Heart right ventricle (tissue), 16 donors: ENCODE results near the gene CEMP1. TPM values are rescaled to one million over a fixed set of nuclear protein-coding genes. Genes with fewer than 3 reads are reported as not detected.

ENCODE experiments used
- ATAC-seq, 8 donors: fragments of 200-7000 bp; cut with Tn5 transposase; one replicate each; pipeline ENCODE4 v1.9.1; 2020; ENCODE audit warnings: mild to moderate bottlenecking in 8 of 8, moderate library complexity in 8 of 8, moderate number of reproducible peaks in 1 of 8
- DNase-seq, 2 donors: peaks; one replicate each; pipeline ENCODE4 v3.0.0-alpha.2; 2020
- H3K27ac ChIP-seq, 10 donors: fragments of 200-600 bp; sonication (generic) in 2 of 10; one replicate each; pipeline versions ENCODE4 v1.5.0 to v1.8.0; 2020 to 2022; ENCODE audit warnings: mild to moderate bottlenecking in 3 of 10
- H3K27me3 ChIP-seq, 7 donors: fragments of 200-600 bp; one replicate each; pipeline ENCODE4 v1.8.0; 2021 to 2022; ENCODE audit warnings: mild to moderate bottlenecking in 2 of 7
- H3K36me3 ChIP-seq, 9 donors: fragments of 200-600 bp; sonication (generic) in 1 of 9; one replicate each; pipeline versions ENCODE4 v1.5.0 to v1.8.0; 2020 to 2022; ENCODE audit warnings: mild to moderate bottlenecking in 2 of 9
- H3K4me1 ChIP-seq, 9 donors: fragments of 200-600 bp; sonication (generic) in 1 of 9; one replicate each; pipeline versions ENCODE4 v1.5.0 to v1.8.0; 2020 to 2022; ENCODE audit warnings: mild to moderate bottlenecking in 4 of 9
- H3K4me3 ChIP-seq, 10 donors: fragments of 200-600 bp; sonication (generic) in 2 of 10; one replicate each; pipeline versions ENCODE4 v1.5.0 to v1.8.0; 2020 to 2022; ENCODE audit warnings: mild to moderate bottlenecking in 7 of 10, moderate library complexity in 2 of 10
- H3K9me3 ChIP-seq, 11 donors: fragments of 200-600 bp in 10 of 11; sonication (generic) in 2 of 11; one replicate each; pipeline versions ENCODE4 v1.5.0 to v1.8.0; 2013 to 2022; ENCODE audit warnings: mild to moderate bottlenecking in 2 of 11, control low read depth in 1 of 11, moderate library complexity in 1 of 11
- CTCF ChIP-seq, 9 donors: fragments of 200-600 bp; sonication (generic) in 2 of 9; IDR thresholded peaks; one replicate each; pipeline versions ENCODE4 v1.5.0 to v1.8.0; 2021 to 2022; ENCODE audit warnings: antibody characterized with exemption in 9 of 9, mild to moderate bottlenecking in 5 of 9, moderate library complexity in 1 of 9
- WGBS, 2 donors: extraction: QIAGEN DNeasy Blood & Tissue Kit; methylation state at CpG; one replicate each; pipeline ENCODE4 v1.1.7; 2013; ENCODE audit warnings: inconsistent platforms in 1 of 2; 5-methylcytosine and 5-hydroxymethylcytosine counted together
- intact Hi-C, 10 donors: fragments of 100-400 bp; cut with DNase I; formaldehyde crosslinking; loops; one replicate each; pipeline versions ENCODE4 v1.11.1 to v1.14.2; 2022
- polyA plus RNA-seq, 2 donors: library from polyadenylated mRNA; stranded (reverse); fragments of 200-250 nt; gene quantifications; one replicate each; pipeline ENCODE4 v1.2.3, GENCODE V29; 2013
- total RNA-seq, 10 donors: library from RNA; stranded (reverse); fragmentation: NEBNext Ultra II Directional in 3 of 10; extraction: Animal tissue kit (Norgen Biotek cat#: 25700) in 3 of 10; gene quantifications; one replicate each; pipeline versions ENCODE4 v1.2.1 to v1.2.4, GENCODE V29; 2021 to 2023
- donor health status: Arrhythmogenic right ventricular cardiomyopathy.
- donor health status: ischemic (EF 13 %, LVEDD 7.1; RV severe dilation, severe dysfunction).
- donor health status: healthy with polysubstance abuse.
- donor health status: DM: no; HTN: yes; CAD: no.
- donor health status: DM: no; HTN: no; CAD: no.
- donor health status: ischemic (EF 25% LVEDD 6.9; RV normal size, moderate dysfunction).
- donor health status: ischemic (EF 25% LVEDD 5.7; RV mildly dilated, moderate dysfunction).
- donor health status: healthy.
- donor health status: DM: yes; HTN: yes; CAD: no.
- donor health status: Ischemic cardiomyopathy.
- donor health status: ischemic (EF 35%, LVEDD 5.7; RV mildly dilated, moderate dysfunction).
- donor health status: nonischemic (EF 11% LVEDD 7.7; RV severe dilation, severe dysfunction).
- donor health status: DM: yes; HTN: yes; CAD: no.
- donor health status: PGD.
- donor health status: ischemic (EF 29% LVEDD 5.4; RV normal size, mild dysfunction).
- donor health status: nonischemic (EF 23%, LVEDD 6.1; RV moderate dilation, normal function).

Gene CEMP1
- total and polyA plus RNA-seq, 12 donors, result 0.20 to 0.44 TPM; not detected in 10

- H3K36me3 ChIP-seq, result peaks cover 0 to 41% (median 5%) of the 10 kb centered on the region in 9 donors
- intact Hi-C loops, result no loop called here
- DNase-seq (peak in 1 of 2 donors; percentile 28), ATAC-seq (peak in 5 of 8 donors; percentile 1 to 19 (median 9))
- no peaks in the 10 kb centered on the region for H3K27me3 ChIP-seq
- H3K9me3 ChIP-seq, result no peaks in the 10 kb centered on the region
- WGBS, 2 donors, result 36 to 37% methylated on average over 22 of the region's 22 CpGs
- H3K4me1 ChIP-seq, result peaks cover 49 to 66% (median 60%) of the 10 kb centered on the region in 9 donors
- H3K4me3 ChIP-seq, result peak overlapping the region in 9 of 10 donors; percentile 54 to 74 (median 62)
- peak overlapping the region in 9 of 10 donors; percentile 66 to 91 (median 83) for H3K27ac ChIP-seq
- TF ChIP-seq CTCF (IDR thresholded peaks at IDR 0.05), result no peak
Measured at GRCh38 chr16:2519711-2520080, 11.5 kb downstream of the CEMP1 start.

- H3K4me1 ChIP-seq, result peaks cover 49 to 68% (median 62%) of the 10 kb centered on the region in 9 donors
- H3K27ac ChIP-seq, result peak overlapping the region in 9 of 10 donors; percentile 66 to 91 (median 83)
- intact Hi-C loops, result no loop called here
- no peak for TF ChIP-seq CTCF (IDR thresholded peaks at IDR 0.05)
- no peaks in the 10 kb centered on the region for H3K27me3 ChIP-seq
- peak overlapping the region in 9 of 10 donors; percentile 54 to 74 (median 62) for H3K4me3 ChIP-seq
- DNase-seq, result peak in 1 of 2 donors; percentile 16
- peaks cover 0 to 35% (median 5%) of the 10 kb centered on the region in 9 donors for H3K36me3 ChIP-seq
- H3K9me3 ChIP-seq, result no peaks in the 10 kb centered on the region
- peak in 4 of 8 donors; percentile 0 to 9 (median 2) for ATAC-seq
- WGBS, 2 donors, result 85% methylated on average over 39 of the region's 39 CpGs
Measured at GRCh38 chr16:2518823-2519710, 12.1 kb downstream of the CEMP1 start.

GRCh38 chr16:2517954-2518605 is 13.1 kb downstream of the CEMP1 start:
- Histone ChIP-seq H3K36me3 (peaks cover 0 to 25% (median 0%) of the 10 kb centered on the region in 9 donors), H3K27me3 (no peaks in the 10 kb centered on the region), H3K4me1 (peaks cover 51 to 71% (median 65%) of the 10 kb centered on the region in 9 donors), H3K27ac (peak overlapping the region in 7 of 10 donors; percentile 19 to 91 (median 66)), H3K4me3 (peak overlapping the region in 1 of 10 donors; percentile 23), H3K9me3 (no peaks in the 10 kb centered on the region)
- 71 to 73% methylated on average over 12 of the region's 12 CpGs for WGBS, 2 donors
- no peak for TF ChIP-seq CTCF (IDR thresholded peaks at IDR 0.05)
- DNase-seq (peak in 1 of 2 donors; percentile 8), ATAC-seq (no peak)
- intact Hi-C loops, result no loop called here
